Measurements from ENCODE around the gene S100A4.

GRCh38 chr1:153544453-153545066 lies 1.0 kb downstream of the S100A4 start:
- no peak for TF ChIP-seq CTCF (conservative IDR thresholded peaks at IDR 0.05; ENCODE audit: low read length)
- no peak for TF ChIP-seq EZH2phosphoT487 (IDR thresholded peaks at IDR 0.05; ENCODE audit: borderline replicate concordance)

Measured in Loucy (cell line).